GM11168 (cell line): Measurements from ENCODE around the gene ZNF329.

Source experiments
- in situ Hi-C: fragments of 300-500 bp; cut with MboI; formaldehyde crosslinking; loops from one replicate; pipeline ENCODE4 v1.12.0; 2022; ENCODE audit warnings: low sequenced_read_pairs; ENCODE audit not compliant: unreplicated experiment

Gene ZNF329

DNA sequence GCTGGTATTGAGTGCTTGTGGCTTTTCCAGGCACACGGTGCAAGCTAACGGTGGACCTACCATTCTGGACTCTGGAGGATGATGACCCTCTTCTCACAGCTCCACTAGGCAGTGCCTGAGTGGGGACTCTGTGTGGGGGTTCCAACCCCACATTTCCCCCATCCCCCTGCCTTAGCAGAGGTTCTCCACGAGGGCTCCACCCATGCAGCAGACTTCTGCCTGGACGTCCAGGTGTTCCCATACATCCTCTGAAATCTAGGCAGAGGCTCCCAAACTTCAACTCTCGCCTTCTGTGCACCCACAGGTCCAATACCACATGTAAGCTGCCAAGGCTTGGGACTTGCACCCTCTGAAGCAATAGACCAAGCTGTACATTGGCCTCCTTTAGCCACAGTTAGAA lies 27.2 kb downstream of the ZNF329 start:
- in situ Hi-C loops = no loop called here

DNA sequence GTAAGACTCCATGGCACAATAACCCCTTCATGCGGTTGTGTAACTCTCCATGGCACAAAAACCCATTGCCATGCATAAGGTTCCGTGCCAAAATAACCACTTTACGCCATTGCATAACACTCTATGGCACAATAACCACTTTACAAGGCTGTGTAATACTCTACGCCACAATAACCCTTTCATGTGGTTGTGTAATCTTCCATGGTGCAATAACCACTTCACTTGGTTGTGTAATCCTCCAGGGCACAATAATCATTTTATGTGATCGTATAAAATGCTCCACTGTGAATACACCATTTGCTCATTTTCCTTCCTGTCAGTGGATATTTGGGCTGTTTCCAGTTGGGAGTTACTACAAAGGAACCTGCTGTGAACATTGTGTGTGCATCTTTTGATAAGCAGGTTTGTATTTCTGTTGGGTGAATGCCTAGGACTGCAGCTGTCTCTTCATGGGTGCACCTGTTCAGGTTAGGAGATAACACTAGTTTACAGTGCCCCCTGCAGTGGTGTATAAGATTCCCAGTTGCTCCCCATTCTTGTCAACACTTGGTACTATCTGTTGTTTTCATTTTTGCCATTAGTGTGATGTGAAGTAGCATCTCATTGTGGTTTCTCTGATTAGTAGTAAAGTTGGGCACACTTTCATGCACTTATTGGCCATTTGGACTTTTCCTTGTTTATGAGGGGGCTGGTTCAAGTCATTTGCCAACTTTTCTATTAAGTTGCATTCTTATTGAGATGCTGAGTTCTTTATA lies 31.4 kb downstream of the ZNF329 start:
- in situ Hi-C loops = no loop called here

DNA sequence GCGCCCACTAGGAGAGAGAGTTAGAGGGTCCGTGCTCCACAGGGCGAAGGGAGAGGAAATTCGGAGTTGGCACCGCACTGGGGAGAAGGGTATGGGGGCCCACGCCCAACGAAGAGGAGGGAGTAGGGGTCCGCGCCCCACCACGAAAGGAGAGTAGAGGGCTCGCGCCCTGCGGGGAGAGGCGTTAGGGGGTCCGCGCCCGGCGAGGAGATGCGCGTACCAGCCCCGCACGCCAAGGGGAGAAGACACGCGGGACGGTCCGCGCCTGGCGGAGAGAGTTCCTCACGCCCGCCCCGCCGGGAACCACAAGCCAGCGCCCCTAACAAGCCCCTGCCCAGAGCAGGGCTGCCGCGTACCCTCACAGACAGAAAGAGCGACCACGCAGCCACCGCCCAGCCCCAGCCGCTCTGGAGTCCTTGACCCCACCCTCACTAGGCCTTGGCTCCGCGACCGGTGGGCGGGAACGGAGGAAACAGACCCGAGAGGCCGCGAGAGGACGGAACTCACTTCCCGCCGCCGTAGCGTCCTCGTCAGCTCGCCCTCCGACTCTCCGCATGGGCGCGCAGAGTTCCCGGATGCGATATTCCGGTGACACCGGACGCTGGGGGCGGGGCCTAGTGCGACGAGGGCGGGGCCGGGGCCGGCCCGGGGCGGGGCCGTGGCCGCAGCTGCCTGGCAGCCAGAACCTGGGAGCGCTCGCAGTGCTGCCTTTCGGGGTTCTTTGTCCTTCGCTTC lies 32.6 kb downstream of the ZNF329 start:
- in situ Hi-C loops = no loop called here

DNA sequence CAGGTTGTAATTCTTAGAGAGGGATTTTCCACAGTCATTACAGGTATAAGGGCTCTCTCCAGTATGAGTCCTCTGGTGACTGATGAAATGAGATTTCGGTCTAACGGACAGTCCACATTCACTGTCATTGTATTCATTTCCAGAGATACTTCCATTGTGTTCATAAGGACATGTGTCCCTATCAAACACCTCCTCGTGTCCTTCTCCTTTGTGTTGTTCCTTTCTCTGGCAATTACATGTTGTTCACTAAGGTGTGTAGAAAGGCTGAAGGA lies 42.1 kb downstream of the ZNF329 start:
- in situ Hi-C loops = no loop called here

DNA sequence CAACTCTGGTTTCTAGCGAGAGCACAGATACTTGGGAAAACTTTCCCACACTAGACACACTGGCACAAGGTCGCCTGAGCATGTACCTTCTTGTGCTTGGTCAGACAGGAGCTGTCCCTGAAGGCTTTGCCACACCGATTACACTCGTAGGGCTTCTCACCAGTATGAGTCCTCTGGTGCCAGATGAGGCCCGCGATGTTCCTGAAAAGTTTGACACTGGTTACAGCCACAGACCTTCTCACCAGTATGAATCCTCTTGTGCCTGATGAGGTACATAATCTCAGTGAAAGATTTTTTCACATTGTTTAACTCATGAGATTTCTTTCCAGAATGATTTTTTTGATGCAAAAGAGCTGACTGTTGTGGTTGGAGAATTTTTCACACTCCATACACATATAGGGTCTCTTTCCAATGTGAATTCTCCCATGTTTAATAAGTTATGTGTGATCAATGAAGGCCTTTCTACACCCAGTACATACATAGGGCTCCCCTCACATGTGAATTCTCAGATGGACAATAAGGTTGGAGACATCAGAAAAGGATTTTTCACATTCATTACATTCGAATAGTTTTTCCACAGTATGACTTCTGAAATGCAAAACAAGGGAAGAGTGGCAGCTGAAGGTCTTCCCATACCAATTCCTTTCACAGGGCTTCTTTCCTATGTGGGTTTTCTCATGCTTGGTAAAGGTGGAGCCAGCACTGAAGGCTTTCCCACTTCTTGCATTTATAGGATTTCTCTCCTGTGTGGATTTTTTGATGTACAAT lies 42.6 kb downstream of the ZNF329 start:
- in situ Hi-C loops = no loop called here

DNA sequence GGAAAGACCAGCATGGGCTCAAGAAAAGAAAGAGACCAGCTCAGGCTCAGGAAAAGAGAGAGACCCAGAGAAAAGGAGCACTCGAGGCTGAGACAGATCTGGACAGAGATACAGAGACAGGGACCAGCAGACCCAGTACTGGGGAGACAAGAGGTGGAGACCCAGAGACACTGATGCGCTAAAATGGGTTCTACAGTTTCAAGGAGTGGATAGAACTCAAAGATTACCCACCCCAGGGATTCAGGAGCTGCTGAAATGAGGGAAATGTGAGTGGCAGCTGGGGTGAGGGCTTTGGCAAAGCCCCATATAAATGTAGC lies 51.9 kb downstream of the ZNF329 start:
- in situ Hi-C loops = no loop called here

DNA sequence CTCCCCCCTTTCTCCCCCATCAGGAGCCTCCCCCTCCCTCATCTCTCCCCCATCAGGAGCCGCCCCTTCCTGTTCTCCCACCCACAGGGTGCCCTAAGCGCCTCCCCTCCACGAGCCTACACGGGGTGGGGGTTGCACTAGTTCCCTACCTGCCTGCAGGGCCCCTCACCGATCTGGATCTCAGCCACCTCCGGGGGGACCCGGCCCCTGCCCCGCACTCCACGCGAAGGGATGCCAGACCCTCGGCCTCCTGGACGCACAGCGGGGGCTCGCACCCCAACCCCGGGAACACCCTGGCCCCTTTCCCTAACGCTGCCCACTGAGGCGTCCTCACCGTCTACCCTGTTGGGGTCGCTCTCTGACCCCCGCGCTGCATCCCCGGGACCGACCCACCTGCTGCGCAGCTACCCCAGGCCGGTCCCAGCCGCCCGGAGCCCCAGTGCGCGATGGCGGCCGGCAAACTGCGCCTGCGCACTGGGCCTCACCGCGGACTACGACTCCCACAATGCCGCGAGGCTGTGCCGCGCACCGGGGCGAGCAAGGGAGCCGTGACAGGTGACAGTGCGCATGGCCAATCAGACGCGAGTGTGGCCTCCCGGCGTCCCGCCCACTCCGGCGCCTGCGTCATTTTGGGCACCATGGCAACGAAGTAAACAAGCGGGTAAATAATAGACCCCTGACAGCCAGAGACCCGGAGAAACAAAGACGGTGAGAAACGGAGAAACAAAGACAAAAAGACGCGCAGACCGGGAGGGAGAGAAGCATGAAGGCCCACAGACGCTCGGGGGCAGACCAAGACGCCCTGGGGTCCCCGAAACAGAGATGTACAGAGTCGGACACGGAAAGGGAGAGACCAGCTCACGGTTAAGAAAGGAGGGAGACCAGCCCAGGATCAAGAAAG lies 52.6 kb downstream of the ZNF329 start, which contains the start of gene ZSCAN18:
ZSCAN18 (minus strand) TSS at position 451 of the 901 bp plus-strand sequence. CDS start 7,964 bp downstream, outside the sequence.
- in situ Hi-C loops = no loop called here

DNA sequence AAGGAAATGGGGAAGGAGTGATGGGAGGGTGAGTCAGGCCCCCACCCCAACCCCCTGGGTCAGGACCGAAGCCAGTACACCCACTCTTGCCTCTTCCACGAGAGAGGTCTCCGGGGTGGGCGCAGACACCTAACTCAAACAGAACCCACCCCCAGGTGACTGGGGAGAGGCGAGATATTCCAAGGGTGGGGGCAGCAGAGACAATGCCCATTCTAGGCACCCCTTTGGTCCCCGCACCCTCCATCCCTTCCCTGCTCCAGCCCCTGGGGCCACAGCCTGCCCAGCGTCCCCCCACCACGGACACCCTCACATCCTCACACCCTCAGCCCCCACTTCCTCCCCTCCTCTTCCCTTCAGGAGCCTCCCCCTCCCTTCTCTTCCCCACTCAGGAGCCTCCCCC lies 53.2 kb downstream of the ZNF329 start:
- in situ Hi-C loops = no loop called here

DNA sequence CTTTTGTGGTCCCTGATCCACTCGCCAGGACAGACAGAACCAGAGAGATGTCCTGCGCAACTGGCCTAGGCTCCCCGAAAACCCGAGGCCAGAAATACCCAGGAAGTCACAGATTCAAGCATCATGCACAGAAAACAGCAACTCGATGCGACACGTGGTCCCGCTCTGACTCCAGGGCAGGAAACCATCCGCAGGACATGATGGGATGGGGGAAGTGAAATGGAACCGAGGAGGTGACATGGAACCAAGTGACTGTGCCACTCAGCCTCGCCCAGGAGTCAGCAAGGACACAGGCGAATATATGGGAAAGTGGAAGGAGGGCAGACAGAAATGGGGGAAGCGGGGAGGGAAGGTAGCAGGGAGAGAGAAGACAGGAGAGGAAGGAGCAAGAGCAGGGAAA lies 53.7 kb downstream of the ZNF329 start:
- in situ Hi-C loops = no loop called here

DNA sequence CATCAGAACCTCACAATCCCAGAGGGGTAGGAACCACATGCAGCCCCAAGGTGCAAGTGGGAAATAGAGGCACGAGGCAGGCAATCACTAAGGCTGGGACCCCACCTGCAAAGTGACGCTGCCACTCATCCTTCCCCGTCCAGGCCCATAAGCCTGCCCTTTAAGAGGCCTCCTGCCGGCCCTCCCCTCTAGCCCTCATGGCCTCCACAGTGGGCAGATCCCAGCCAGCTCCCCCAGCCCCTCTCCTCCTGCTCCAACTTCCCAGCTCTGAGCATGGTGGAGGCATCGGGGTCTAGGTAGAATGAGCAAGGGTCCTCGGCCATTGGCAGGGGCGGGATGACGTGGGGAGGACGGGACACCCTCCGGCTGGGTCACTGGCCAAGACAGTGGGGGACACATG lies 55.3 kb downstream of the ZNF329 start:
- in situ Hi-C loops = no loop called here

DNA sequence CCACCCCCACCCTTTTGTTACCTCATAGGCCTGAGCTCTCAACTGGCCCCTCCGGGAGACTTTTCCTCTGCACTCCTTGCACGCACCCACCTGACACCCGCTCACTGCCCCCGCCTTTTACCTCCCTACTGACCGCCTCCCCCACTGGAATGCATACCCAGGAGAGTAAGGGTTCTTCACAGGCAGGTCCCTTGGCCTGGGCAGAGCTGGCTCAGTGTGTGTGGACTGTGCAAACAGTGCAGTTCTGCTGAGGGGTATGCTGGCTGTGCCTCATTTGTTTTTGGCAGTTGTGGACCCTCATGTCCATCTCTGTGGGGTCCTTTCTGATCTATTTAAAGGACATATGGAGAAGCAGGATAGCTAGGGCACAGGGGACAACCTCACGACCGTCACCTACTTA lies 57.5 kb downstream of the ZNF329 start:
- in situ Hi-C loops = no loop called here

DNA sequence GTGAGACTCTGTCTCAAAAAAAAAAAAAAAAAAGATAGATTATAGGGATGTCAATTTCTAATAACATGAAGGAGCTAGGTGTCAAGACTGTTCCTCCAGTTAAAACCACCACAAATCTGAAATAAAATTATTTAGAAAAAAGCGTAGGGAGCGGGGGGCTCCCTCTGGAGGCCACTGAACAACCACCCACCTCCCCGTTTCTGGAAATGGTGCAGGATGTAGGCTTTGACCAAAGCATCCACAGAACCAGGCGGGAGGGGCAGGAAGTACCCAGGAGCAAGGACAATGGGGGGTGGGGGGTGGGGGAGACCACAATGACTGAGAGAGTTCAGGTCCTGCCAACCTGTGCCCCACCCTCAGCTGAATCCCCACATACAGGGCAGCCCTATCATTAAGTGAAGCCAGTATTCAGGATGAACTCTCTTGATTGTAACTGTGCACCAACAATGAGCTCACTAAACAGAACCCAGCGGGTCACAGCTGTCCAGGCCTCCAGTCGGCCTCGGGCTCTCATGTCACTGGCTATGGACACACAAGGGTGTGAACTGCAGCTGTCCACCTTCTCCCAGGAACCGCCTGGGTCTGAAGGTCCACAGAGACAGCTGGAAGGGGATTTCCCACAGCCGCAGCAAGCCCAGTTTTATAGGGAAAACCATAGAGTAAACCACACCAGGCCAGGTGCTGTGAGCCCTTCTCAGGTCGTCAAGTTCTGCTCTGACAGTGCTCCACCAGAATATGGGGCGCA lies 59.2 kb downstream of the ZNF329 start:
- in situ Hi-C loops = no loop called here

DNA sequence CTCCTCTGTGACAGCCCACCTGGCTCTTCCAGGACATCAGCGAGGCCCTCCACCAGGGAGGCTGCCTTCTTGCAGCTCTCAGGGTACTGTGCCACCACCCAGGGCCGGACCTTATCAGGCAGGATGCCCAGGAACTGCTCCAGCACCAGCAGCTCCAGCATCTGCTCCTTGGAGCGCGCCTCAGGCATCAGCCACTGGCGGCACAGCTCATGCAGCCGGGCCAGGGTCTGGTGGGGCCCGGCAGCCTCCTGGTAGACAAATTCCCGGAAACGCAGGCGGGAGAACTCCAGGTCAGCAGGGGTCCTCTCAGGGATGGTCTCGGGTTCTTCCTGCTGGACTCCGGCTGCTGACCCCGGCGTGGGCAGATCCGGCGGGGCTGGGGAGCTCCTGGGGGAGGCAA lies 60.7 kb downstream of the ZNF329 start:
- in situ Hi-C loops = no loop called here

DNA sequence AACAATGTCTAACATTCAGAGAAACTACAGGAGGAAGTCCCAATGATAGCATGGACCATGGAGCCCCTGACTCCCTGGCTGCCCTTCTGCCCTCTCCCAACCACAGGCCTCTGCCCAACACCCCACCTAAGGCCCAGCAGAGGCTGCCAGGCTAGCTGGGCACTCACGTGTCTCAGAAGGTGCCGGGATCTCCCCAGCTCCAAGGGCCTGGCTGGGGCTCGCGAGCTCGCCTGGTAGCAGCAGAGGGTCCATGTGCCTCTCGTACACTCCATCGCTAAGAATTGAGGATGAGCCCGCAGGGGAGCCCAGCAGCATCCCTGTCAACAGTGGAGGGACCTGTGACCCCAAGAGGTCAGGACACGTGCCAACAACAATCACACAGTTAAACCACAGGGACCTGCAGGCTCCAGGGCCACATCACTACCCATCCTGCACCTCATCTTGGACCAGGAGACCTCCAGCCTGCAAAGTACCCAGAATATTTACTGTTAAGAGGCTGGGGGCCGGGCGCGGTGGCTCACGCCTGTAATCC lies 62.0 kb downstream of the ZNF329 start:
- in situ Hi-C loops = no loop called here

DNA sequence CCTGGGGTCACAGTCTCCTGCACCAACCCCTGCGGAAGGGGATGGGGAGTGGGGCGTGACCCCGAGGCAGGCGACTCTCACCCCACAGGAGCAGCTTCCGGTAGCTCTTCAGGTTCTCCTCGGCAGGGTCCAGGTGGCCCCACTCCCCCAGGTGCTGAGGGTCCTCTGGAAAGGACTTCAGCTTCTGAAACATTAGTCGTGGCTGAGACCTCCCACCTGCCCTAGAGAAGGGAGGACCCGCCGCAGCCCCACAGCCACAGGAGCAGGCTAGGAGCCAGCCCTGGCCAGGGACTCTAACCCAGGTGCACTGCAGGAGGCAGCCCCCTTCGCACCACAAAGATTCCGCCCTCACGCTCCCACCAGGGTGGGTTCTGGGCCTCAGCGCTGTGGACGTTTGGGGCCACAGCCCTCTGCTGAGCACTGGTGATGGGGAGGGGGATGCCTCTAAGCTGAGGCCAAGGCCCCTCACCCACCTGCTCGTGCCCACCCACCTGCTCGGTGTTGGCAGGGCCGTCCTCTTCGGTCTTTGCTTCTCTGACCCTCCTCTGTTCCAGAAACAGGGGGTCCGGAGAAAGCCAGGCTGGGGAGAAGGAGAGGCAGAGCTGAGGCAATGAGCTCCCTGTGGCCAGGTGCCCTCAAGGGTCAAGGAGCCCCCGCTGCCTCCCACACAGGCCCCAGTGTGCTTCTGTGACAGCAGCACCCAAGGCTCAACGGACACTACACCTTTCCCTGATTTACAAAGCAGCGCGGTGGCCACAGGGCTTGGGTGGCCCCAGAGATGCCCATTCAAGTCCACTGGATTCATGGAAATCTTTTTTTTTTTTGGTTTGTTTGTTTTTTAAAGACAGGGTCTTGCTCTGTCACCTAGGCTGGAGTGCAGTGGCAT lies 63.5 kb downstream of the ZNF329 start:
- in situ Hi-C loops = no loop called here

DNA sequence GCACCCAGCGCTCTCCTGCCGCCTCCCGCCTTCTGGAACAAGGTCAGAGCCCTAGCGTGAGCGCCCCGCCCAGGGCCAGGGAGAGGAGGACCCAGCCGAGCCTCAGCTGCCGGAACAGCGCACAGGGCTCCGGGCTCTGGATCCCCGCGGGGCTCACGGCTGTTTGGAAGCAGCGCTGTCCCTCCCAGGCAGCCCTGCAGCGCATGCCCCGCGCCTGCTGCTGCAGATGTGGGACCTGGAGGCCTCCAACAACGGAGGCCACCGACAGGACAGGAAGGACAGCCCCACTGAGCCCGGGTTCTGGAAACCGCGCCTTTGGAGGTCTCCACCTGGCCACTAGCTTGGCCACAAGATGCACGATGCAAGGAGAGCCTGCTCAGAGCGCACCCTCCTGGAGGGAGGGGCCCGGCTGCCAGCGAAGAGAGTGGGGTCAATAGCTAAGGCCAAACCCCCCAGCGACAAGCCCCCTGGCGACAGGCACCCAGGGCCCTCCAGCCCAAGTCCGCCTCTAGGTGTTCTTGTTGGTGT lies 65.2 kb downstream of the ZNF329 start:
- in situ Hi-C loops = no loop called here

DNA sequence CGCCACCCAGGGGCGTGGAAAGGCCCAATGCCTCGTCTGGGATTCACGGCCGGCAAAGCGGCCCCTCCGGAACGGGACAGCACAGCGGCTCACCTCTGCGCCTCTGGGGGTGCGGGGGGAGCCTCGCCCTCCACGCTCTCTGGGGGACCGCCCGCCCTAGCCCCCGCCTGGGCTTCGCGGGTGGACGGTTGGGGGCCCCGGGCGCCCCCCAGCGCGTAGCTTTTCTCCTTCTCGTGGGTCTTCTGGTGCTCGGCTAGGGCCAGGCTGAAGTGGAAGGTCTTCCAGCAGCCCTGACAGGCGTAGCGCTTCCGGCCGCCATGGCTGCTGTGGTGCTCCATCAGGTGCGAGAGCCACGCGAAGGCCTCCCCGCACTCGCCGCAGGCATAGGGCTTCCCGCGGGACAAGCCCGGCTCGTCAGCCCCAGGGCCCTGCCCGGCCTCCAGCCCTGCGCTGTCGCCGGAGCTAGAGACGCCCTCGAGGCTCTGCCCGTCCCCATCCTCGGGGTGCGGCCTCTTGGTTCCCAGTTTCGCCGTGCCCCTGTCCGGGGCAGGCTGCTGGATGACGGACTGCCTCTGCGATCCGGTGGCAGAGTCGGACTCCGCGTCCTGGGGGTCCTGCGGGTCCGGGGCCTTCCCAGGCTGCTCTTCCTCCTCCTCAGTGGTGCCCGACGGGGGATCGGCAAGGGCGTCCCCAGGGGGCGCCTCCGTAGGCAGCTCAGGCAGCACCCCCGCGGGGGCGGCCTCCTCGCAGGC lies 65.8 kb downstream of the ZNF329 start:
- in situ Hi-C loops = no loop called here

DNA sequence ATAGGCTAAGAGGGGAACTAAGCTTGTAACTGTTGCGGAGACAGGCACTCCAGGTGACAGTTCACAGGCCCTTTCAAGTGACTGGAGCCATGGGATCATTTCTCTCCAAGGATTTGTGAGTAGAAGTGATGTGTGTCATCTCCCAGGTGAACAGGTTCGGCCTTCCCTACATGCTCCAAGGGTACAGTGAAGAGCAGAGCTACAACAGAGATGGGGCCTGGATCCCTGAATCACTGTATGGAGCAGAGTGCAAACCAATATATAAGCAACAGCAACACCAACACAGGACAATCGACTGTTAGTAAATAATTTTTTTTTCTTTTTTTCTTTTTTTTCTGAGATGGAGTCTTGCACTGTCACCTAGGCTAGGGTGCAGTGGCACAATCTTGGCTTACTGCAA lies 67.6 kb downstream of the ZNF329 start:
- in situ Hi-C loops = no loop called here
